CD1c-positive myeloid dendritic cell (primary cell): ENCODE data around the gene MRPL18.
"Not testable (repeated sequence)": the region's sequence is repeated elsewhere in the genome, so short reads cannot be mapped to it uniquely, and the experiment has no call there.

Experiments
- DNase-seq: peaks from one replicate; pipeline ENCODE4 v3.0.0-alpha.2; 2016; ENCODE audit errors: extremely low spot score

Gene MRPL18

GRCh38 chr6:159816775-159817174 is 26.5 kb downstream of the MRPL18 start:
- not testable (repeated sequence) for DNase-seq

- no peak for DNase-seq
These were observed 27.9 kb downstream of the MRPL18 start for GRCh38 chr6:159817951-159818739.

- no peak for DNase-seq
These were observed 28.8 kb downstream of the MRPL18 start for GRCh38 chr6:159819098-159819497.

GRCh38 chr6:159819932-159820640 is 29.8 kb downstream of the MRPL18 start:
- DNase-seq, result no peak

- no peak for DNase-seq
These were observed 30.9 kb downstream of the MRPL18 start for GRCh38 chr6:159821122-159821521.

- no peak for DNase-seq
These were observed 31.5 kb downstream of the MRPL18 start for GRCh38 chr6:159821726-159822125.

- DNase-seq, result no peak
These were observed 33.7 kb downstream of the MRPL18 start for GRCh38 chr6:159823953-159824352.

GRCh38 chr6:159824690-159825089 is 34.4 kb downstream of the MRPL18 start:
- not testable (repeated sequence) for DNase-seq

- DNase-seq, result no peak
These were observed 35.7 kb downstream of the MRPL18 start for GRCh38 chr6:159826004-159826403.

- DNase-seq, result no peak
These were observed 36.8 kb downstream of the MRPL18 start for GRCh38 chr6:159826968-159827647.

- no peak for DNase-seq
These were observed 37.8 kb downstream of the MRPL18 start for GRCh38 chr6:159828074-159828473.

- DNase-seq, result no peak
These were observed 39.3 kb downstream of the MRPL18 start for GRCh38 chr6:159829526-159829925.

- DNase-seq, result no peak
These were observed 40.5 kb downstream of the MRPL18 start for GRCh38 chr6:159830501-159831372.

GRCh38 chr6:159831373-159831679 is 41.1 kb downstream of the MRPL18 start:
- DNase-seq, result no peak

GRCh38 chr6:159832946-159833345 is 42.7 kb downstream of the MRPL18 start:
- no peak for DNase-seq

GRCh38 chr6:159833556-159833955 is 43.3 kb downstream of the MRPL18 start:
- no peak for DNase-seq

GRCh38 chr6:159833997-159834603 is 43.8 kb downstream of the MRPL18 start:
- no peak for DNase-seq

GRCh38 chr6:159836718-159837490 is 46.6 kb downstream of the MRPL18 start:
- no peak for DNase-seq

- no peak for DNase-seq
These were observed 47.2 kb downstream of the MRPL18 start for GRCh38 chr6:159837511-159837910.

- DNase-seq, result no peak
These were observed 47.9 kb downstream of the MRPL18 start for GRCh38 chr6:159838020-159838744.
